K562 (cell line): ENCODE data around the gene AHCY. TPM values are rescaled to one million over a fixed set of nuclear protein-coding genes. Genes with fewer than 3 reads are reported as not detected.
A peak's percentile ranks its signal among the peaks of the same experiment; 100 is the strongest.

ENCODE experiments used
- ADNP ChIP-seq: fragments of 200-800 bp; sonication (Bioruptor generic); IDR thresholded peaks from 2 replicates; pipeline ENCODE4 v1.6.1; 2016; ENCODE audit warnings: missing genetic modification characterization, missing compliant biosample characterization
- DMBX1 ChIP-seq: fragments of 250-450 bp; sonication (Bioruptor Pico); IDR thresholded peaks from 2 replicates; pipeline ENCODE4 v1.8.0; 2022; ENCODE audit warnings: inconsistent platforms, mild to moderate bottlenecking, moderate library complexity, borderline replicate concordance
- ELF1 ChIP-seq: fragments of 200-800 bp; sonication (Bioruptor generic); IDR thresholded peaks from 2 replicates; pipeline ENCODE4 v1.6.1; 2016; ENCODE audit warnings: missing genetic modification characterization, missing compliant biosample characterization
- ERF ChIP-seq: fragments of 450-650 bp; formaldehyde crosslinking; IDR thresholded peaks from 2 replicates; pipeline ENCODE4 v1.4.0; 2020; ENCODE audit warnings: mild to moderate bottlenecking, mixed read lengths
- HNRNPUL1 ChIP-seq: fragments of 200-400 bp; formaldehyde crosslinking; IDR thresholded peaks from 2 replicates; pipeline ENCODE4 v1.6.1; 2017; ENCODE audit warnings: low read length
- KAT2B ChIP-seq: IDR thresholded peaks from one replicate; pipeline ENCODE4 v1.6.1; 2012; ENCODE audit warnings: low read depth, mild to moderate bottlenecking, control low read depth, inconsistent platforms, low read length, moderate library complexity
- MYC ChIP-seq, 2 experiments: fragments of 250-450 bp in 1 of 2; sonication (Bioruptor Pico) in 1 of 2; IDR thresholded peaks; 2 replicates each; pipeline versions ENCODE4 v1.5.1 to v1.6.1; 2012 to 2021; ENCODE audit warnings: low read depth in 2 of 2, borderline replicate concordance in 1 of 2, improper control_type of control experiment in 1 of 2, low read length in 1 of 2, mild to moderate bottlenecking in 1 of 2, moderate library complexity in 1 of 2
- NRF1 ChIP-seq, 2 experiments: fragments of 450-650 bp; IDR thresholded peaks in 1 of 2; conservative IDR thresholded peaks in 1 of 2; 2 replicates each; pipeline ENCODE4 v1.6.1; 2014; ENCODE audit warnings: mild to moderate bottlenecking in 2 of 2
- PATZ1 ChIP-seq: fragments of 250-450 bp; sonication (Bioruptor Pico); IDR thresholded peaks from 2 replicates; pipeline ENCODE4 v1.5.0; 2020; ENCODE audit warnings: mild to moderate bottlenecking, borderline replicate concordance
- PURB ChIP-seq: sonication (generic); formaldehyde crosslinking; IDR thresholded peaks from 2 replicates; pipeline ENCODE4 v1.9.0; 2021; ENCODE audit warnings: low read depth, mild to moderate bottlenecking, missing genetic modification reagents
- RBM15 ChIP-seq: fragments of 200-400 bp; formaldehyde crosslinking; IDR thresholded peaks from 2 replicates; pipeline ENCODE4 v1.6.1; 2018; ENCODE audit warnings: mild to moderate bottlenecking, low read length, moderate library complexity; ENCODE audit not compliant: insufficient read depth
- TGIF2 ChIP-seq: sonication (generic); formaldehyde crosslinking; IDR thresholded peaks from 2 replicates; pipeline ENCODE4 v1.8.1; 2022; ENCODE audit warnings: mild to moderate bottlenecking, missing genetic modification reagents, moderate library complexity
- ZEB2 ChIP-seq: fragments of 450-650 bp; IDR thresholded peaks from 2 replicates; pipeline ENCODE4 v1.6.1; 2016
- ZFP30 ChIP-seq: fragments of 250-450 bp; sonication (Bioruptor Pico); IDR thresholded peaks from 2 replicates; pipeline ENCODE4 v1.8.0; 2022; ENCODE audit warnings: moderate library complexity, mild to moderate bottlenecking, inconsistent platforms, borderline replicate concordance
- ZNF165 ChIP-seq: fragments of 250-450 bp; sonication (Bioruptor Pico); IDR thresholded peaks from 2 replicates; pipeline ENCODE4 v1.4.0; 2020; ENCODE audit warnings: borderline replicate concordance
- ZNF561 ChIP-seq: fragments of 450-650 bp; formaldehyde crosslinking; conservative IDR thresholded peaks from 2 replicates; pipeline ENCODE4 v1.4.0; 2020; ENCODE audit warnings: mild to moderate bottlenecking, moderate library complexity
- ZNF79 ChIP-seq: fragments of 250-450 bp; sonication (Bioruptor Pico); IDR thresholded peaks from 2 replicates; pipeline ENCODE4 v1.4.0; 2020; ENCODE audit warnings: low read depth, mild to moderate bottlenecking, moderate library complexity
- polyA plus RNA-seq, 8 experiments: library from polyadenylated mRNA; depleted of rRNA in 4 of 8; stranded (reverse) in 5 of 8; unstranded in 3 of 8; fragments of >200 nt; fragmentation: Nextera tagmentation in 2 of 8; fragmentation: Illumina TruSeq in 1 of 8; extraction: Ambion mirVana in 2 of 8; extraction: Trizol in 1 of 8; gene quantifications; 2 replicates each; pipeline versions ENCODE4 v1.2.1 to v1.2.3, GENCODE V29; 2011 to 2014; ENCODE audit warnings: inconsistent platforms in 1 of 8, missing spikeins in 1 of 8
- total RNA-seq, 7 experiments: library from RNA; depleted of rRNA in 6 of 7; stranded (reverse); fragments of >200 nt in 6 of 7; fragmentation: Illumina TruSeq in 2 of 7; extraction: Trizol in 2 of 7; gene quantifications; 2 replicates each; pipeline versions ENCODE4 v1.2.1 to v1.2.3, GENCODE V29; 2011 to 2021; ENCODE audit warnings: low replicate concordance in 1 of 7
- TF ChIP-seq, protein P1 (sequence below): fragments of 250-450 bp; sonication (Bioruptor Pico); IDR thresholded peaks from 2 replicates; pipeline ENCODE4 v1.8.0; 2022; ENCODE audit warnings: moderate library complexity, mild to moderate bottlenecking, inconsistent platforms
- TF ChIP-seq, protein P2 (sequence below): fragments of 250-450 bp; sonication (Bioruptor Pico); IDR thresholded peaks from 2 replicates; pipeline ENCODE4 v1.5.0; 2022; ENCODE audit warnings: mild to moderate bottlenecking
- TF ChIP-seq, protein P3 (sequence below): fragments of 250-450 bp; sonication (Bioruptor Pico); IDR thresholded peaks from 2 replicates; pipeline ENCODE4 v1.8.0; 2022; ENCODE audit warnings: moderate library complexity, mild to moderate bottlenecking, inconsistent platforms

AHCY gene
- total and polyA plus RNA-seq, 9 of the 15 experiments (the other 6 are each of a cell fraction or from before 2014, with no cell fraction given): 82.5 to 269 (median 190) TPM

GRCh38 chr20:34322267-34323105 is 19.3 kb upstream of the AHCY start (continued):
- no peak for TF ChIP-seq ELF1 (tag)
- TF ChIP-seq ZNF165 (CRISPR knock-in tag): no peak
- TF ChIP-seq, protein P1, sequence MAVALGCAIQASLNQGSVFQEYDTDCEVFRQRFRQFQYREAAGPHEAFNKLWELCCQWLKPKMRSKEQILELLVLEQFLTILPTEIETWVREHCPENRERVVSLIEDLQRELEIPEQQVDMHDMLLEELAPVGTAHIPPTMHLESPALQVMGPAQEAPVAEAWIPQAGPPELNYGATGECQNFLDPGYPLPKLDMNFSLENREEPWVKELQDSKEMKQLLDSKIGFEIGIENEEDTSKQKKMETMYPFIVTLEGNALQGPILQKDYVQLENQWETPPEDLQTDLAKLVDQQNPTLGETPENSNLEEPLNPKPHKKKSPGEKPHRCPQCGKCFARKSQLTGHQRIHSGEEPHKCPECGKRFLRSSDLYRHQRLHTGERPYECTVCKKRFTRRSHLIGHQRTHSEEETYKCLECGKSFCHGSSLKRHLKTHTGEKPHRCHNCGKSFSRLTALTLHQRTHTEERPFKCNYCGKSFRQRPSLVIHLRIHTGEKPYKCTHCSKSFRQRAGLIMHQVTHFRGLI: peak; percentile 56; the same call in 1 of the 2 replicates
- TF ChIP-seq MYC (IDR thresholded peaks at IDR 0.05; ENCODE audit: low read depth, low read length): no peak
- TF ChIP-seq MYC (CRISPR knock-in tag; IDR thresholded peaks at IDR 0.05; ENCODE audit: borderline replicate concordance, low read depth): no peak
- TF ChIP-seq RBM15: no peak
- no peak for TF ChIP-seq ZNF79 (CRISPR knock-in tag)
- TF ChIP-seq DMBX1: peak; percentile 88
- no peak for TF ChIP-seq ZEB2
- TF ChIP-seq, protein P2, sequence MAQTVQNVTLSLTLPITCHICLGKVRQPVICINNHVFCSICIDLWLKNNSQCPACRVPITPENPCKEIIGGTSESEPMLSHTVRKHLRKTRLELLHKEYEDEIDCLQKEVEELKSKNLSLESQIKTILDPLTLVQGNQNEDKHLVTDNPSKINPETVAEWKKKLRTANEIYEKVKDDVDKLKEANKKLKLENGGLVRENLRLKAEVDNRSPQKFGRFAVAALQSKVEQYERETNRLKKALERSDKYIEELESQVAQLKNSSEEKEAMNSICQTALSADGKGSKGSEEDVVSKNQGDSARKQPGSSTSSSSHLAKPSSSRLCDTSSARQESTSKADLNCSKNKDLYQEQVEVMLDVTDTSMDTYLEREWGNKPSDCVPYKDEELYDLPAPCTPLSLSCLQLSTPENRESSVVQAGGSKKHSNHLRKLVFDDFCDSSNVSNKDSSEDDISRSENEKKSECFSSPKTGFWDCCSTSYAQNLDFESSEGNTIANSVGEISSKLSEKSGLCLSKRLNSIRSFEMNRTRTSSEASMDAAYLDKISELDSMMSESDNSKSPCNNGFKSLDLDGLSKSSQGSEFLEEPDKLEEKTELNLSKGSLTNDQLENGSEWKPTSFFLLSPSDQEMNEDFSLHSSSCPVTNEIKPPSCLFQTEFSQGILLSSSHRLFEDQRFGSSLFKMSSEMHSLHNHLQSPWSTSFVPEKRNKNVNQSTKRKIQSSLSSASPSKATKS (CRISPR knock-in tag): no peak
- no peak for TF ChIP-seq ZFP30
- 0 out of 2 replicates have a peak, but pooled peaks have one; percentile 60 for TF ChIP-seq ERF
- TF ChIP-seq, protein P3, sequence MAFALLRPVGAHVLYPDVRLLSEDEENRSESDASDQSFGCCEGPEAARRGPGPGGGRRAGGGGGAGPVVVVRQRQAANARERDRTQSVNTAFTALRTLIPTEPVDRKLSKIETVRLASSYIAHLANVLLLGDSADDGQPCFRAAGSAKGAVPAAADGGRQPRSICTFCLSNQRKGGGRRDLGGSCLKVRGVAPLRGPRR (CRISPR knock-in tag): peak; percentile 87; the same call in 1 of the 2 replicates
- no peak for TF ChIP-seq TGIF2 (CRISPR knock-in tag)
- no peak for TF ChIP-seq PURB (CRISPR knock-in tag)
- TF ChIP-seq KAT2B: no peak
- no peak for TF ChIP-seq HNRNPUL1
- peak; percentile 22; the same call in 1 of the 2 replicates for TF ChIP-seq PATZ1 (CRISPR knock-in tag)
- TF ChIP-seq NRF1 (conservative IDR thresholded peaks at IDR 0.05 in 1 of 2, IDR thresholded peaks at IDR 0.05 in 1 of 2): no peak
- TF ChIP-seq ADNP (tag): no peak
- TF ChIP-seq ZNF561 (CRISPR knock-in tag): 0 out of 2 replicates have a peak, but pooled peaks have one; percentile 31
